Endodermal cell (in vitro differentiated cells): ENCODE data around the gene GPR39. TPM values are rescaled to one million over a fixed set of nuclear protein-coding genes. Genes with fewer than 3 reads are reported as not detected.

ENCODE experiments used
- DNase-seq: peaks from one replicate; pipeline ENCODE4 v3.0.0-alpha.2; 2017
- H3K27ac ChIP-seq: 2 replicates; pipeline ENCODE4 v1.5.1; 2013; ENCODE audit warnings: mild to moderate bottlenecking, low read depth, low read length, moderate library complexity
- H3K27me3 ChIP-seq: 2 replicates; pipeline ENCODE4 v1.6.1; 2013; ENCODE audit warnings: mild to moderate bottlenecking, low read length, moderate library complexity; ENCODE audit not compliant: insufficient read depth, control insufficient read depth, poor library complexity, severe bottlenecking
- H3K36me3 ChIP-seq: 2 replicates; pipeline ENCODE4 v1.7.0; 2013; ENCODE audit warnings: mild to moderate bottlenecking, low read length, moderate library complexity; ENCODE audit not compliant: control insufficient read depth, insufficient read depth
- H3K4me1 ChIP-seq: one replicate; pipeline ENCODE4 v1.7.0; 2013; ENCODE audit warnings: low read length; ENCODE audit not compliant: control insufficient read depth, insufficient read depth
- H3K4me3 ChIP-seq: 2 replicates; pipeline ENCODE4 v1.5.1; 2013; ENCODE audit warnings: mild to moderate bottlenecking, low read length, moderate library complexity
- H3K9ac ChIP-seq: 2 replicates; pipeline ENCODE4 v1.6.1; 2013; ENCODE audit warnings: mild to moderate bottlenecking, low read length, moderate library complexity; ENCODE audit not compliant: poor library complexity, severe bottlenecking; ENCODE audit errors: extremely low read depth
- H3K9me3 ChIP-seq: 2 replicates; pipeline ENCODE4 v1.6.1; 2013; ENCODE audit warnings: mild to moderate bottlenecking, low read length, moderate library complexity; ENCODE audit not compliant: control insufficient read depth
- H3K27ac Mint-ChIP-seq: 2 replicates; pipeline ENCODE4 v1.8.0; 2020; ENCODE audit warnings: mixed read lengths
- H3K27me3 Mint-ChIP-seq: 2 replicates; pipeline ENCODE4 v1.8.0; 2021; ENCODE audit warnings: mild to moderate bottlenecking, mixed read lengths; ENCODE audit not compliant: insufficient read depth
- H3K36me3 Mint-ChIP-seq: 2 replicates; pipeline ENCODE4 v1.8.0; 2020; ENCODE audit warnings: low read depth, mixed read lengths
- H3K4me1 Mint-ChIP-seq: 2 replicates; pipeline ENCODE4 v1.8.0; 2020; ENCODE audit warnings: mixed read lengths
- H3K4me3 Mint-ChIP-seq: 2 replicates; pipeline ENCODE4 v1.8.0; 2020; ENCODE audit warnings: mild to moderate bottlenecking, moderate library complexity, mixed read lengths
- H3K9me3 Mint-ChIP-seq: 2 replicates; pipeline ENCODE4 v1.8.0; 2020; ENCODE audit warnings: mild to moderate bottlenecking, mixed read lengths
- CTCF ChIP-seq: fragments of 200-600 bp; sonication (generic); conservative IDR thresholded peaks from 2 replicates; pipeline ENCODE4 v1.5.0; 2021; ENCODE audit warnings: antibody characterized with exemption, mild to moderate bottlenecking
- WGBS, 2 experiments: methylation state at CpG; one replicate each; pipeline versions ENCODE4 v1.1.5 to v1.1.7; 2013; ENCODE audit warnings: missing lambda C conversion rate in 2 of 2, mixed read lengths in 1 of 2; ENCODE audit not compliant: insufficient coverage in 1 of 2, insufficient read length in 1 of 2; 5-methylcytosine and 5-hydroxymethylcytosine counted together
- total RNA-seq, 2 donors: library from RNA; stranded (reverse); fragmentation: NEBNext Ultra II Directional in 1 of 2; extraction: Animal tissue kit (Norgen Biotek cat#: 25700) in 1 of 2; gene quantifications; 2 replicates in 1 of 2; 3 replicates in 1 of 2; pipeline ENCODE4 v1.2.1, GENCODE V29; 2021

GPR39 gene
- total RNA-seq, 2 donors from 2014 or later, result 9.4 to 14.6 TPM

GRCh38 chr2:132518302-132518701 lies 101.7 kb downstream of the GPR39 start:
- TF ChIP-seq CTCF, result no peak
- no peaks in the 10 kb centered on the region for H3K4me1 ChIP-seq
- no peaks in the 10 kb centered on the region for H3K9me3 ChIP-seq
- Mint-ChIP-seq H3K27ac (no peak overlapping the region), H3K27me3 (no peaks in the 10 kb centered on the region), H3K9me3 (no peaks in the 10 kb centered on the region), H3K4me3 (no peak overlapping the region), H3K36me3 (no peaks in the 10 kb centered on the region), H3K4me1 (peaks cover 6% of the 10 kb centered on the region)
- no peaks in the 10 kb centered on the region for H3K27me3 ChIP-seq
- H3K27ac ChIP-seq, result no peak overlapping the region
- WGBS, 2 experiments, result 96 to 100% methylated on average over 1 to 4 of the region's 4 CpGs
- no peak overlapping the region for H3K4me3 ChIP-seq
- DNase-seq, result no peak
- no peaks in the 10 kb centered on the region for H3K36me3 ChIP-seq
- H3K9ac ChIP-seq, result no peak overlapping the region

GRCh38 chr2:132519566-132519965 lies 103.0 kb downstream of the GPR39 start:
- Histone ChIP-seq H3K27me3 (no peaks in the 10 kb centered on the region), H3K9ac (no peak overlapping the region), H3K27ac (no peak overlapping the region), H3K4me3 (no peak overlapping the region), H3K4me1 (no peaks in the 10 kb centered on the region), H3K9me3 (no peaks in the 10 kb centered on the region), H3K36me3 (no peaks in the 10 kb centered on the region)
- DNase-seq, result no peak
- WGBS, 2 experiments, result 81 to 94% methylated on average over 2 to 3 of the region's 3 CpGs
- no peak for TF ChIP-seq CTCF
- no peaks in the 10 kb centered on the region for H3K9me3 Mint-ChIP-seq
- H3K27me3 Mint-ChIP-seq, result no peaks in the 10 kb centered on the region
- H3K27ac Mint-ChIP-seq, result no peak overlapping the region
- H3K4me1 Mint-ChIP-seq, result peaks cover 6% of the 10 kb centered on the region
- no peaks in the 10 kb centered on the region for H3K36me3 Mint-ChIP-seq
- no peak overlapping the region for H3K4me3 Mint-ChIP-seq

GRCh38 chr2:132521341-132521740 lies 104.7 kb downstream of the GPR39 start:
- H3K4me1 ChIP-seq, result no peaks in the 10 kb centered on the region
- no peak for TF ChIP-seq CTCF
- 97% methylated on average over 3 of the region's 3 CpGs; no CpG with 5 or more reads in 1 of the 2 experiments for WGBS, 2 experiments
- H3K9me3 ChIP-seq, result no peaks in the 10 kb centered on the region
- H3K9ac ChIP-seq, result no peak overlapping the region
- peaks cover 6% of the 10 kb centered on the region for H3K4me1 Mint-ChIP-seq
- H3K36me3 ChIP-seq, result no peaks in the 10 kb centered on the region
- H3K27ac ChIP-seq, result no peak overlapping the region
- no peak overlapping the region for H3K4me3 Mint-ChIP-seq
- DNase-seq, result no peak
- no peak overlapping the region for H3K4me3 ChIP-seq
- H3K27ac Mint-ChIP-seq, result no peak overlapping the region
- no peaks in the 10 kb centered on the region for H3K27me3 Mint-ChIP-seq
- no peaks in the 10 kb centered on the region for H3K9me3 Mint-ChIP-seq
- H3K27me3 ChIP-seq, result no peaks in the 10 kb centered on the region
- no peaks in the 10 kb centered on the region for H3K36me3 Mint-ChIP-seq
